SH-SY5Y (cell line): Measurements from ENCODE around the gene SLC8A2.

Experiments
- GATA2 ChIP-seq: IDR thresholded peaks from 2 replicates; pipeline ENCODE4 v1.6.1; 2011; ENCODE audit warnings: mild to moderate bottlenecking, low read depth, low read length
- GATA3 ChIP-seq: IDR thresholded peaks from 2 replicates; pipeline ENCODE4 v1.6.1; 2011; ENCODE audit warnings: low read depth, mild to moderate bottlenecking, low read length, moderate library complexity

GRCh38 chr19:47506459-47506858 lies 34.8 kb upstream of the SLC8A2 start:
- TF ChIP-seq GATA3: no peak
- no peak for TF ChIP-seq GATA2
